B cell (primary cell): ENCODE measurements around the gene NDUFV2. TPM values are rescaled to one million over a fixed set of nuclear protein-coding genes. Genes with fewer than 3 reads are reported as not detected.

ENCODE experiments used
- ATAC-seq: fragments of 200-7000 bp; cut with Tn5 transposase; one replicate; pipeline ENCODE4 v1.10.0; 2021; ENCODE audit warnings: low read depth, mild to moderate bottlenecking, moderate number of reproducible peaks, moderate library complexity
- CTCF ChIA-PET: fragments of 350-600 bp; sonication (Branson Sonifier 250); formaldehyde crosslinking; loops from one replicate; lab custom pipeline; 2021; ENCODE audit warnings: antibody characterized with exemption, inconsistent platforms; lab: Charles Lee
- POLR2A ChIA-PET: fragments of 350-600 bp; sonication (Branson Sonifier 250); formaldehyde crosslinking; loops from one replicate; lab custom pipeline; 2021; ENCODE audit warnings: antibody characterized with exemption; lab: Charles Lee
- DNase-seq: peaks from one replicate; pipeline ENCODE4 v3.0.0; 2013
- H2AFZ ChIP-seq: 2 replicates; pipeline ENCODE4 v1.6.1; 2012; ENCODE audit warnings: mild to moderate bottlenecking, low read depth, low read length; ENCODE audit not compliant: insufficient read depth, poor library complexity, severe bottlenecking
- H3K27ac ChIP-seq, 2 donors: 1 replicate in 1 of 2; 2 replicates in 1 of 2; pipeline ENCODE4 v1.5.1; 2012 to 2013; ENCODE audit warnings: low read length in 2 of 2, mild to moderate bottlenecking in 2 of 2, moderate library complexity in 1 of 2
- H3K27me3 ChIP-seq, 4 experiments: fragments of 200-600 bp in 1 of 4; sonication (generic) in 1 of 4; replicated peaks in 1 of 4; 1 replicate in 2 of 4; 2 replicates in 2 of 4; pipeline versions ENCODE4 v1.6.1 to v1.7.0; 2013 to 2016; ENCODE audit warnings: low read length in 3 of 4, mild to moderate bottlenecking in 2 of 4, mixed read lengths in 1 of 4, moderate library complexity in 1 of 4; ENCODE audit not compliant: insufficient read depth in 4 of 4, control insufficient read depth in 3 of 4; ENCODE audit errors: control extremely low read depth in 1 of 4
- H3K36me3 ChIP-seq, 2 experiments: replicated peaks in 1 of 2; 1 replicate in 1 of 2; 2 replicates in 1 of 2; pipeline versions ENCODE4 v1.6.1 to v1.7.1; 2013; ENCODE audit warnings: low read length in 1 of 2; ENCODE audit not compliant: insufficient read depth in 2 of 2, control insufficient read depth in 1 of 2; ENCODE audit errors: control extremely low read depth in 1 of 2, extremely low read depth in 1 of 2
- H3K4me1 ChIP-seq, 2 donors: fragments of 200-600 bp in 1 of 2; sonication (generic) in 1 of 2; 1 replicate in 1 of 2; 2 replicates in 1 of 2; pipeline versions ENCODE4 v1.5.1 to v1.6.1; 2013 to 2017; ENCODE audit warnings: low read length in 2 of 2; ENCODE audit not compliant: control insufficient read depth in 2 of 2, insufficient read depth in 2 of 2
- H3K4me2 ChIP-seq: replicated peaks from 2 replicates; pipeline ENCODE3; 2012; ENCODE audit warnings: mild to moderate bottlenecking, low read depth, low read length; ENCODE audit not compliant: poor library complexity, severe bottlenecking
- H3K4me3 ChIP-seq, 5 experiments: fragments of 200-600 bp in 1 of 5; sonication (generic) in 1 of 5; 1 replicate in 3 of 5; 2 replicates in 2 of 5; pipeline versions ENCODE4 v1.5.1 to v1.7.0; 2011 to 2016; ENCODE audit warnings: low read length in 4 of 5, mild to moderate bottlenecking in 4 of 5, low read depth in 2 of 5, control low read depth in 1 of 5, moderate library complexity in 1 of 5; ENCODE audit not compliant: insufficient read depth in 1 of 5; ENCODE audit errors: control extremely low read depth in 1 of 5, extremely low read depth in 1 of 5
- H3K79me2 ChIP-seq: fragments of 200-600 bp; sonication (generic); one replicate; pipeline ENCODE4 v1.6.0; 2016; ENCODE audit warnings: low read length; ENCODE audit not compliant: control insufficient read depth, insufficient read depth
- H3K9ac ChIP-seq: fragments of 200-600 bp; sonication (generic); 2 replicates; pipeline ENCODE4 v1.6.1; 2017; ENCODE audit warnings: mild to moderate bottlenecking, low read length, moderate library complexity
- H3K9me3 ChIP-seq, 3 donors: one replicate each; pipeline versions ENCODE4 v1.6.1 to v1.7.1; 2013; ENCODE audit warnings: low read length in 2 of 3; ENCODE audit not compliant: control insufficient read depth in 2 of 3, insufficient read depth in 1 of 3; ENCODE audit errors: control extremely low read depth in 1 of 3
- H4K20me1 ChIP-seq: 2 replicates; pipeline ENCODE4 v1.6.0; 2012; ENCODE audit warnings: mild to moderate bottlenecking, low read length; ENCODE audit not compliant: insufficient read depth, control insufficient read depth, poor library complexity, severe bottlenecking
- H3K27ac Mint-ChIP-seq: one replicate; pipeline ENCODE4 v1.8.0; 2021; ENCODE audit warnings: mixed read lengths
- H3K27me3 Mint-ChIP-seq: one replicate; pipeline ENCODE4 v1.8.0; 2021; ENCODE audit warnings: mixed read lengths
- H3K4me1 Mint-ChIP-seq: one replicate; pipeline ENCODE4 v1.8.0; 2021; ENCODE audit warnings: mixed read lengths
- H3K4me3 Mint-ChIP-seq: one replicate; pipeline ENCODE4 v1.8.0; 2021; ENCODE audit warnings: mixed read lengths
- H3K9me3 Mint-ChIP-seq: one replicate; pipeline ENCODE4 v1.8.0; 2022; ENCODE audit warnings: mixed read lengths; ENCODE audit not compliant: insufficient read depth
- CTCF ChIP-seq: fragments of 200-600 bp; IDR thresholded peaks from one replicate; pipeline ENCODE4 v1.8.0; 2022; ENCODE audit warnings: antibody characterized with exemption, mild to moderate bottlenecking
- EZH2 ChIP-seq: IDR thresholded peaks from 2 replicates; pipeline ENCODE4 v1.6.1; 2012; ENCODE audit warnings: borderline replicate concordance, low read depth, mild to moderate bottlenecking, moderate library complexity, low read length; ENCODE audit not compliant: insufficient read depth, poor library complexity, severe bottlenecking
- WGBS: methylation state at CpG from one replicate; pipeline ENCODE4 v1.1.5; 2013; ENCODE audit warnings: missing lambda C conversion rate; ENCODE audit not compliant: insufficient coverage; 5-methylcytosine and 5-hydroxymethylcytosine counted together
- intact Hi-C: fragments of 100-400 bp; cut with micrococcal nuclease; formaldehyde crosslinking; loops from one replicate; pipeline ENCODE4 v1.10.0; 2022
- polyA plus RNA-seq: library from polyadenylated mRNA; depleted of rRNA; stranded (reverse); fragments of >200 nt; gene quantifications from 2 replicates; pipeline ENCODE4 v1.2.3, GENCODE V29; 2012
- total RNA-seq, 2 donors: library from RNA; stranded (reverse); fragments of 120-200 nt in 1 of 2; gene quantifications; 1 replicate in 1 of 2; 2 replicates in 1 of 2; pipeline versions ENCODE4 v1.2.3 to v1.2.4, GENCODE V29; 2013 to 2022

NDUFV2 gene
- total and polyA plus RNA-seq, 2 donors (not counting 1 experiment from before 2014, with no cell fraction given) = 44.4 to 137 TPM

GRCh38 chr18:9100796-9101195 lies 1.7 kb upstream of the NDUFV2 start:
- Mint-ChIP-seq H3K27me3 (no peaks in the 10 kb centered on the region), H3K4me1 (peaks cover 36% of the 10 kb centered on the region), H3K9me3 (no peaks in the 10 kb centered on the region), H3K4me3 (peak overlapping the region; percentile 50), H3K27ac (peak overlapping the region; percentile 12)
- no peak for ATAC-seq
- H3K79me2 ChIP-seq = peaks cover 33% of the 10 kb centered on the region
- intact Hi-C loops = loop anchor here (5.0 kb wide), 2 partner anchors 377 to 398 kb away; partner anchors contain the start of gene RALBP1
- H3K27me3 ChIP-seq = no peaks in the 10 kb centered on the region
- no peak overlapping the region for H3K27ac ChIP-seq
- H3K9ac ChIP-seq = no peak overlapping the region
- no peak for DNase-seq
- peaks cover 0 to 2% (median 0%) of the 10 kb centered on the region in 3 donors for H3K9me3 ChIP-seq
- no peak overlapping the region for H3K4me3 ChIP-seq
- H3K36me3 ChIP-seq = peaks cover 3 to 4% of the 10 kb centered on the region in 2 experiments
- H2AFZ ChIP-seq = no peak overlapping the region
- CTCF ChIA-PET = interaction anchor here (0.8 to 3.2 kb wide), 7 partner anchors 16 to 47 kb away, joined by 3 to 27 read pairs (median 7); partner anchors contain the start of gene ANKRD12
- H3K4me2 ChIP-seq = no peak overlapping the region
- TF ChIP-seq EZH2 (no peak), CTCF (no peak)
- WGBS = no CpG with 5 or more reads among the region's 3 CpGs
- POLR2A ChIA-PET = interaction anchor here (0.6 to 4.3 kb wide), 2 partner anchors 24 to 36 kb away, joined by 6 to 59 read pairs; partner anchors contain the start of gene ANKRD12
- no peaks in the 10 kb centered on the region for H4K20me1 ChIP-seq
- H3K4me1 ChIP-seq = peaks cover 28 to 33% of the 10 kb centered on the region in 2 donors
